GM12873 (cell line): ENCODE results near the gene SGCD.

ENCODE experiments used
- TF ChIP-seq, protein P1 (sequence below): IDR thresholded peaks from 2 replicates; pipeline ENCODE4 v1.5.1; 2012; ENCODE audit warnings: low read depth, mild to moderate bottlenecking, moderate library complexity, low read length, control low read depth; ENCODE audit not compliant: insufficient read depth; ENCODE audit errors: missing control alignments

SGCD gene

DNA sequence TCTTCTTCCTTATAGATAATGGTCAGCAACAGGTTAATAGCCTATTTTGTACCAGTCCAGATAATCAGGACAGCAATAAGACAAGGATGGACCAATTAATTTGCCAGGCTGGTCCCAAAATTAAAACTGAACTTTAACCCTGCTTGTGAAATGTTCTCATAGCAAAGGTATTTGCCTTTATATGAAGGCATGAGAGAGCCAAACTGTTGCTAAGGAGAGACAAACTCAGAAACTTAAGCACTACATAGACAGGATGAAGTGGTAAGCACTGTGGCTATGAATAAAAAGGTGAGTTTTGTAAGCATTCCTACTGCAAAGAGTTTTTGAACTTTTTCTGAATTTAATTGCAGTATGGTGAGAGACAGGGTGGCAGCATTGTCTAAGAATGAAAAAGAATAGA lies 348.4 kb downstream of the SGCD start:
- TF ChIP-seq, protein P1, sequence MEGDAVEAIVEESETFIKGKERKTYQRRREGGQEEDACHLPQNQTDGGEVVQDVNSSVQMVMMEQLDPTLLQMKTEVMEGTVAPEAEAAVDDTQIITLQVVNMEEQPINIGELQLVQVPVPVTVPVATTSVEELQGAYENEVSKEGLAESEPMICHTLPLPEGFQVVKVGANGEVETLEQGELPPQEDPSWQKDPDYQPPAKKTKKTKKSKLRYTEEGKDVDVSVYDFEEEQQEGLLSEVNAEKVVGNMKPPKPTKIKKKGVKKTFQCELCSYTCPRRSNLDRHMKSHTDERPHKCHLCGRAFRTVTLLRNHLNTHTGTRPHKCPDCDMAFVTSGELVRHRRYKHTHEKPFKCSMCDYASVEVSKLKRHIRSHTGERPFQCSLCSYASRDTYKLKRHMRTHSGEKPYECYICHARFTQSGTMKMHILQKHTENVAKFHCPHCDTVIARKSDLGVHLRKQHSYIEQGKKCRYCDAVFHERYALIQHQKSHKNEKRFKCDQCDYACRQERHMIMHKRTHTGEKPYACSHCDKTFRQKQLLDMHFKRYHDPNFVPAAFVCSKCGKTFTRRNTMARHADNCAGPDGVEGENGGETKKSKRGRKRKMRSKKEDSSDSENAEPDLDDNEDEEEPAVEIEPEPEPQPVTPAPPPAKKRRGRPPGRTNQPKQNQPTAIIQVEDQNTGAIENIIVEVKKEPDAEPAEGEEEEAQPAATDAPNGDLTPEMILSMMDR, result no peak

DNA sequence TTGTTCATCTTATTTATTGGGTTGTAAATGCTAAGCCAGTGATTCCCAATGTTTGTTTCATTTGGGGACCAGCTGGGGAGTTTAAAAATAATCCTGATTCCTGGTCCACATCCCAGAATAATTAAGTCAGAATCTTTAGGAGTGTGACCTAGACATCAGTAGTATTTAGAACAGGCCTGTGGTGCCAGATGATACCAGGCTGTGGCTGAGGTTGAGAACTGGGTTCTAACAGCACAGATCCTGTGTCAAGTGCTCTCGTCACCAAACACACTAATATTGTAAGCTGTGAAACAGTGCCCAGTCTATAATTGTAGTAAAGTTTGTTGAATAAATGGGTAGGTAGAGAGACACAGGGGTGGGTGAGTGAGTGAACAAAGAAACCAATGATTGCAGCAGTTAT lies 351.0 kb downstream of the SGCD start:
- TF ChIP-seq, protein P1, result no peak

DNA sequence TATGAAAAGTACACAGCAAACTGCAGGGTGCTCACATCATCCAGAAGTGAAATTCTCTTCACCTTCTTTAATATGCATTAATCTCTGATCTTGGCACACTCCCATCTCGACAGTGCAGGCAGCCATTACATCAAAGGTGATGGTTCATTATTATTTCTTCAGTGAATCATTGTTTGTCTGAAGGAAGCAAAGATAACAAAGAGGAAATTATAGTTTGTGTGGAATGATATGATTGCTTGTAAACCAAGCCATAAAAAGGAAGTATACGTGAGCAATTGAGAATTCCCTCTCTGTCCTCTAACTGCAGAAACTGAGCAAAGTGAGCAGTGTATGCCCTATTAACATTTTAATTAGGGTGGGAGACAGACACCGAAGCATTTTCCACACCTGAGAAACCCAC lies 351.5 kb downstream of the SGCD start:
- TF ChIP-seq, protein P1, result no peak

DNA sequence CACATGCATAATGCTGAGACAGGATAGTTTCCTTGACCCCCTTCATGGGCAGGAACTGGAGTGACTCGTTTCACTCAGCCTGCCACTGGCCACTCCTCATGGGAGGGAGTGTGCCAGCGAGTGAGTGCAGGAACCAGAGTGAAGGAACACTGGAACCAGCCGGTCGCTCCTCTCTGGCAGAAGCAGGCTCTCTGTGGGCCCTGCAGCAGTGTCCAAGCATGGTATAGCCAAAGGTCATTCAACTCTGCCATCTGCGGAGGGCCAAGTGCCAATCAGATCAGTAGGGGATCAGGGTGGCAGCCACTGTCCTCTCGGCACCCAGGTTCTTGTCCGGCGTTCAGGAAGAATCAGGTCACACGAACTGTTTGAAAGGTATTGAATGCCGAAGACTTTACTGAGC lies 353.9 kb downstream of the SGCD start:
- TF ChIP-seq, protein P1, result no peak

DNA sequence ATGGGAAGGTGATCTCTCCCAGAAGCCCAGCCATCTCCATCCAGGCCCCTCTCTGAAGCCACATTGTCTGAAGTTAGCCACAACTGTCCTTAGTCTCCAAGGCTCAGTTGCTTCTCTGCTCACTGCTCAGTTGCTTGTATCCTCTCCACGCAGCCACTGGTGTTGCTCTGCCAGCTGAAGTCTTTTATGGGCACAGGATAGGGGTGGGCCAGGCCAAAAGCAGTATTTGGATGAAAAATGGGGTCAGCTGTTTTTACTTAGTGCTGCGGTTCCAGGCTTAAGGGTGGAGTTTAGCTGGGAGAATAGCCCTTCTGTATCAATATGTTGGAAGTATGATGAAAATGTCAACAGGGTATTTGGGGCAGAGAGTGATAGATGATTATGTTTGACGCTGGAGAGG lies 354.3 kb downstream of the SGCD start:
- TF ChIP-seq, protein P1, result no peak

DNA sequence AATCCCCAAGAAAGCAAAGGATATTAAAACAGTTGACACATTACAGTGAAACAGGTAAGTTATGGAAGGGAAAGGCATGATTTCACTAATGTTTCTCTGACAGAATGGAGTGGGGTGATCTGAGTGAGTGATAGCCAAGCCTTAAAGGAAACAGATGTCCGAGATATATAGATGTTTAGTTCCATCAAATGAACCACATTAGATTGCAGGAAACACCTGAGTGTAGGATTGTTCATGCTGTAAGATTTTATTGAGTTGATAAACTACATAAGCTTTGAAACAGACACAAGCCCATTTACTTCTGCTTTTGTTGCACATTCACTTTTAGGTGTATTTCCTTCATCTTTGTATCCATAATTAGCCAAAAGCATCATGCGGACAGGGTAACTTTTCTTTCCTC lies 356.0 kb downstream of the SGCD start:
- TF ChIP-seq, protein P1, result no peak

DNA sequence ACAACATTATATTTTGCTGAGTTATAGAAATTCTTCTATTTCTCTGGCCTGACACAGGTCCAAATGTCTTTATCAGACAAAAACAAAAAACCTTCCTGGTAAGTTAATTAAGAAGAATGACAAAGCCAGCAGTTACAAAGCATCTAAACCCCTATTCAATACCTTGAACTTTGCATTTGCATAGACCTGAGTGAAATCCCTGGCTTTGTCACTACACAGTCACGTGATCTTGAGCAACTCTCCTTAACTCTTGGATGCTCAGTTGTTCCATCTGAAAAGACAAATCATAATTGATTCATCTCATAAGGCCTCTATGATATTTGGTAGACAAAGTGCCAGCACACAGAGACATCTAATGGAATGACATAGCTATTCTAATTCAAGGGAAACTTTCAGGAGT lies 356.5 kb downstream of the SGCD start:
- TF ChIP-seq, protein P1, result no peak
